ENCODE measurements around the gene NTN4. TPM values are rescaled to one million over a fixed set of nuclear protein-coding genes. Genes with fewer than 3 reads are reported as not detected.

The NTN4 gene
- total and polyA plus RNA-seq, 2 experiments from 2014 or later: 35.2 to 63.7 TPM

GRCh38 chr12:95710386-95710785 is 80.2 kb downstream of the NTN4 start:
- Histone ChIP-seq H3K9ac (no peak overlapping the region), H3K27ac (no peak overlapping the region), H2AFZ (no peak overlapping the region), H3K4me1 (ENCODE audit: insufficient read depth) (no peaks in the 10 kb centered on the region), H3K36me3 (ENCODE audit: low read depth) (peaks cover 3% of the 10 kb centered on the region), H3K79me2 (ENCODE audit: insufficient read depth) (no peaks in the 10 kb centered on the region), H3F3A (ENCODE audit: insufficient read depth) (no peaks in the 10 kb centered on the region), H3K4me2 (ENCODE audit: unreplicated experiment) (no peak overlapping the region), H3K27me3 (replicated peaks; ENCODE audit: insufficient read depth) (peaks cover 5% of the 10 kb centered on the region; the same call in 1 of the 2 replicates), H3K9me3 (ENCODE audit: low read depth) (no peaks in the 10 kb centered on the region), H4K20me1 (ENCODE audit: insufficient read depth) (no peaks in the 10 kb centered on the region), H3K4me3 (no peak overlapping the region), H3K9me2 (ENCODE audit: insufficient read depth) (no peaks in the 10 kb centered on the region)
- DNase-seq: no peak
- no peak for TF ChIP-seq EZH2 (IDR thresholded peaks at IDR 0.05; ENCODE audit: insufficient read depth, poor library complexity, severe bottlenecking)
- in situ Hi-C loops (cut with MboI): no loop called here
- 78 to 80% methylated on average over 8 of the region's 8 CpGs for WGBS, 2 experiments (ENCODE audit: low coverage in 1 of 2, low lambda C conversion rate in 2 of 2, missing lambda C conversion rate in 2 of 2)

DNA sequence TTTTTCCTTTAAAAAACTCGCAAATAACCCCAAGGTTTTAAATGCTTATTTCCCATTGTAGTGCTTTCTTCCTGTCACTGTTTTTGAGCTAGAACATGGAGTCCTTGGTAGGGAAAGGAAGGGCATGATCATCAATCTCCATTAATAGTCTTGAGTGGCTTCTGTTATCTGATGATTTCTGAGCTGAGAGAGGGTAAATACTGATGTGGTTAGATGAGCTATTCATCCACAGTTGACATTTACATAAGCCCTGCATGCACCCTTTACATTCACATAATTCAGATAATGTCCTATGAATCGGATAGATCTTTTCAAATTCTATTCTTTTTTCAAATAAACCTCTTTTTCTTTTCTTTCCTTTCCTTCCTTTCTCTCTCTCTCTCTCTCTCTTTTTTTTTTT is 81.4 kb downstream of the NTN4 start:
- in situ Hi-C loops (cut with MboI): no loop called here
- Histone ChIP-seq H3F3A (ENCODE audit: insufficient read depth) (no peaks in the 10 kb centered on the region), H3K9me2 (ENCODE audit: insufficient read depth) (no peaks in the 10 kb centered on the region), H2AFZ (no peak overlapping the region), H3K4me2 (ENCODE audit: unreplicated experiment) (no peak overlapping the region), H3K36me3 (ENCODE audit: low read depth) (peaks cover 3% of the 10 kb centered on the region), H4K20me1 (ENCODE audit: insufficient read depth) (no peaks in the 10 kb centered on the region), H3K4me3 (no peak overlapping the region), H3K9me3 (ENCODE audit: low read depth) (no peaks in the 10 kb centered on the region), H3K4me1 (ENCODE audit: insufficient read depth) (no peaks in the 10 kb centered on the region), H3K9ac (no peak overlapping the region), H3K27ac (no peak overlapping the region), H3K79me2 (ENCODE audit: insufficient read depth) (no peaks in the 10 kb centered on the region), H3K27me3 (replicated peaks; ENCODE audit: insufficient read depth) (peaks cover 12% of the 10 kb centered on the region; the same call in 1 of the 2 replicates)
- no peak for TF ChIP-seq EZH2phosphoT487 (IDR thresholded peaks at IDR 0.05; ENCODE audit: insufficient read depth, low read depth)
- no peak for TF ChIP-seq EZH2 (IDR thresholded peaks at IDR 0.05; ENCODE audit: insufficient read depth, poor library complexity, severe bottlenecking)
- WGBS, 2 experiments (ENCODE audit: low coverage in 1 of 2, low lambda C conversion rate in 2 of 2, missing lambda C conversion rate in 2 of 2): 56 to 60% methylated on average over 2 of the region's 2 CpGs
- no peak for DNase-seq

DNA sequence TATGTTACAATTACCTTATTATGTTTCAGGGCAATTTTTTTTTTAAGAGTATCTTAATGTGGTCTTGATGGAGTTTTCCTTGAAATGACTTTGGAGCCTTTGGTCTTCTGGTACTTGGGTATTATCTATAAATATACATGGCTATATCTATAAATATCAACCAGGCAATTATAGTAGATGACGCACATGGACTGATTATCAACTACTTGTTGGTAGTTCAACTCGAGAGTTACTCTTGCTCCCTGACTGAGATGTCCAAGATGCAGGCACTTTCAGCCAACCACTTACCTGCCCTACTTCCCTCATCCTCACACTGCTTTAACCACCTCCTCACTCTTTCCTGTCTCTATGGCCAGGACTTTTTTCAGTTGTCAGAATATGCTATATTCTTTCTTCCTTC is 85.4 kb downstream of the NTN4 start:
- no peak for DNase-seq
- Histone ChIP-seq H3K79me2 (ENCODE audit: insufficient read depth) (no peaks in the 10 kb centered on the region), H4K20me1 (ENCODE audit: insufficient read depth) (no peaks in the 10 kb centered on the region), H3K36me3 (ENCODE audit: low read depth) (peaks cover 3% of the 10 kb centered on the region), H3K9ac (no peak overlapping the region), H3K4me1 (ENCODE audit: insufficient read depth) (peaks cover 11% of the 10 kb centered on the region), H3K27ac (no peak overlapping the region), H3K9me2 (ENCODE audit: insufficient read depth) (no peaks in the 10 kb centered on the region), H3K27me3 (replicated peaks; ENCODE audit: insufficient read depth) (peaks cover 13% of the 10 kb centered on the region; the same call in 1 of the 2 replicates), H3F3A (ENCODE audit: insufficient read depth) (peaks cover 12% of the 10 kb centered on the region; the same call in 1 of the 2 replicates), H3K9me3 (ENCODE audit: low read depth) (no peaks in the 10 kb centered on the region), H2AFZ (no peak overlapping the region), H3K4me2 (ENCODE audit: unreplicated experiment) (no peak overlapping the region), H3K4me3 (no peak overlapping the region)
- WGBS, 2 experiments (ENCODE audit: low coverage in 1 of 2, low lambda C conversion rate in 2 of 2, missing lambda C conversion rate in 2 of 2): 97 to 98% methylated on average over 2 of the region's 2 CpGs
- in situ Hi-C loops (cut with MboI): no loop called here
- TF ChIP-seq EZH2phosphoT487 (IDR thresholded peaks at IDR 0.05; ENCODE audit: insufficient read depth, low read depth) (no peak), EZH2 (IDR thresholded peaks at IDR 0.05; ENCODE audit: insufficient read depth, poor library complexity, severe bottlenecking) (no peak)

DNA sequence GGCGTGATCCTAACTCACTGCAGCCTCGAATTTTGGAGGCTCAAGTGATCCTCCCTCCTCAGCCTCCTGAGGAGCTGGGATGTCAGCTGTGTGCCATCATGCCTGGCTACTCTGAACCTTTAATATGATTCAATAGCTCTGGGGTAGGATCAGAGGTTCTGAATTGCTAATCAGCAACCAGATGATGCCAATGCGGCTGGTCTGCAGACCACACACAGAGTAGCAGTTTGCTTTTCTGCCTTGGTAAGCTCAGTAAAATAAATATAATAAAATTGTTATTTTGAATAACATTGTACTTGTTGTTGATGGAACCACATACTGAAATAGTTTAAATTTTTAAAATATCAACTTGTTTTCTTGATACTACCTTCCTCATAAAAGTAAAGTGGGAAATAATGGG is 86.6 kb downstream of the NTN4 start:
- peaks cover 22% of the 10 kb centered on the region for H3F3A ChIP-seq (ENCODE audit: insufficient read depth)
- H3K9me2 ChIP-seq (ENCODE audit: insufficient read depth): no peaks in the 10 kb centered on the region
- H3K4me3 ChIP-seq: no peak overlapping the region
- H3K27ac ChIP-seq: no peak overlapping the region
- no peak overlapping the region for H3K4me2 ChIP-seq (ENCODE audit: unreplicated experiment)
- no peak for TF ChIP-seq EZH2phosphoT487 (IDR thresholded peaks at IDR 0.05; ENCODE audit: insufficient read depth, low read depth)
- TF ChIP-seq EZH2 (IDR thresholded peaks at IDR 0.05; ENCODE audit: insufficient read depth, poor library complexity, severe bottlenecking): no peak
- no peaks in the 10 kb centered on the region for H3K9me3 ChIP-seq (ENCODE audit: low read depth)
- no peak overlapping the region for H3K9ac ChIP-seq
- H3K4me1 ChIP-seq (ENCODE audit: insufficient read depth): peaks cover 22% of the 10 kb centered on the region
- WGBS, 2 experiments (ENCODE audit: low coverage in 1 of 2, low lambda C conversion rate in 2 of 2, missing lambda C conversion rate in 2 of 2): 91% methylated on average over 3 of the region's 3 CpGs
- in situ Hi-C loops (cut with MboI): no loop called here
- no peak for DNase-seq
- H3K36me3 ChIP-seq (ENCODE audit: low read depth): peaks cover 3% of the 10 kb centered on the region
- H4K20me1 ChIP-seq (ENCODE audit: insufficient read depth): no peaks in the 10 kb centered on the region
- no peaks in the 10 kb centered on the region for H3K79me2 ChIP-seq (ENCODE audit: insufficient read depth)
- H3K27me3 ChIP-seq (replicated peaks; ENCODE audit: insufficient read depth): peaks cover 13% of the 10 kb centered on the region; the same call in 1 of the 2 replicates
- H2AFZ ChIP-seq: no peak overlapping the region
